Cerebellar cortex (tissue), 1 donor: Measurements from ENCODE around the gene RPIA.
"Not testable (repeated sequence)": the region's sequence is repeated elsewhere in the genome, so short reads cannot be mapped to it uniquely, and the experiment has no call there.

Experiments used
- DNase-seq: peaks from one replicate; pipeline ENCODE4 v3.0.0-alpha.2; 2015; ENCODE audit warnings: low spot score

RPIA gene

GRCh38 chr2:88789213-88789612 lies 97.7 kb downstream of the RPIA start:
- not testable (repeated sequence) for DNase-seq

GRCh38 chr2:88795932-88796331 lies 104.5 kb downstream of the RPIA start:
- not testable (repeated sequence) for DNase-seq

GRCh38 chr2:88796523-88796922 lies 105.0 kb downstream of the RPIA start:
- DNase-seq, result not testable (repeated sequence)

GRCh38 chr2:88797164-88797563 lies 105.7 kb downstream of the RPIA start:
- not testable (repeated sequence) for DNase-seq
